IMR-90 (cell line): ENCODE data around the gene C16orf96. TPM values are rescaled to one million over a fixed set of nuclear protein-coding genes. Genes with fewer than 3 reads are reported as not detected.

Experiments
- ATAC-seq: fragments of 200-7000 bp; cut with Tn5 transposase; 2 replicates; pipeline ENCODE4 v1.9.1; 2020; ENCODE audit warnings: low read depth, mild to moderate bottlenecking, moderate library complexity
- BruUV-seq: library from RNA; stranded (reverse); fragments of 400-500 nt; replicated peaks from 2 replicates; lab custom pipeline; 2021; lab: Mats Ljungman, UMichigan
- CTCF ChIA-PET: fragments of 300-600 bp; formaldehyde crosslinking; extraction: SDS; loops from one replicate; lab custom pipeline; 2021; ENCODE audit warnings: antibody characterized with exemption; lab: Yijun Ruan, JAX
- POLR2A ChIA-PET: fragments of 300-600 bp; sonication (Branson Sonifier 250); formaldehyde crosslinking; loops from one replicate; lab custom pipeline; 2022; ENCODE audit warnings: antibody characterized with exemption; ENCODE audit not compliant: unreplicated experiment; lab: Charles Lee
- DNase-seq: peaks from one replicate; pipeline ENCODE4 v3.0.0; 2013
- H2AFZ ChIP-seq: replicated peaks from 2 replicates; pipeline ENCODE3; 2013; ENCODE audit warnings: low read length, mild to moderate bottlenecking; ENCODE audit not compliant: poor library complexity
- H2AK5ac ChIP-seq: 2 replicates; pipeline ENCODE4 v1.6.1; 2013; ENCODE audit warnings: low read depth, low read length, inconsistent platforms
- H2AK9ac ChIP-seq: replicated peaks from 2 replicates; pipeline ENCODE3; 2013; ENCODE audit warnings: mild to moderate bottlenecking, low read depth, low read length, moderate library complexity; ENCODE audit not compliant: poor library complexity
- H2BK120ac ChIP-seq: 2 replicates; pipeline ENCODE4 v1.6.1; 2013; ENCODE audit warnings: low read depth, low read length, inconsistent platforms
- H2BK15ac ChIP-seq: 3 replicates; pipeline ENCODE4 v1.6.1; 2013; ENCODE audit warnings: low read depth, low read length, inconsistent platforms
- H2BK20ac ChIP-seq: 2 replicates; pipeline ENCODE4 v1.6.1; 2013; ENCODE audit warnings: low read depth, mild to moderate bottlenecking, inconsistent platforms, low read length, moderate library complexity
- H2BK5ac ChIP-seq: 2 replicates; pipeline ENCODE4 v1.6.1; 2013; ENCODE audit warnings: mild to moderate bottlenecking, low read depth, low read length, inconsistent platforms; ENCODE audit not compliant: poor library complexity, severe bottlenecking
- H3K14ac ChIP-seq: replicated peaks from 2 replicates; pipeline ENCODE4 v1.6.1; 2013; ENCODE audit warnings: low read depth, low read length, inconsistent platforms
- H3K18ac ChIP-seq: 2 replicates; pipeline ENCODE4 v1.6.1; 2013; ENCODE audit warnings: low read depth, low read length, control low read depth
- H3K23ac ChIP-seq: 2 replicates; pipeline ENCODE4 v1.6.1; 2013; ENCODE audit warnings: low read depth, low read length, inconsistent platforms
- H3K27ac ChIP-seq: 2 replicates; pipeline ENCODE4 v1.5.1; 2013; ENCODE audit warnings: mild to moderate bottlenecking, control low read depth, low read length; ENCODE audit not compliant: insufficient read depth
- H3K27me3 ChIP-seq: 2 replicates; pipeline ENCODE4 v1.6.1; 2013; ENCODE audit warnings: low read length; ENCODE audit not compliant: control insufficient read depth, insufficient read depth
- H3K36me3 ChIP-seq: 2 replicates; pipeline ENCODE4 v1.6.1; 2013; ENCODE audit warnings: low read length, mixed read lengths; ENCODE audit not compliant: control insufficient read depth, insufficient read depth
- H3K4ac ChIP-seq: 2 replicates; pipeline ENCODE4 v1.6.1; 2013; ENCODE audit warnings: low read depth, low read length, inconsistent platforms
- H3K4me1 ChIP-seq: 2 replicates; pipeline ENCODE4 v1.6.1; 2013; ENCODE audit warnings: low read length, mixed read lengths; ENCODE audit not compliant: control insufficient read depth, insufficient read depth
- H3K4me2 ChIP-seq: 2 replicates; pipeline ENCODE4 v1.6.1; 2013; ENCODE audit warnings: low read depth, mild to moderate bottlenecking, control low read depth, low read length, moderate library complexity
- H3K4me3 ChIP-seq: 2 replicates; pipeline ENCODE4 v1.5.1; 2013; ENCODE audit warnings: low read depth, mild to moderate bottlenecking, control low read depth, low read length, moderate library complexity; ENCODE audit not compliant: insufficient read depth
- H3K56ac ChIP-seq: 2 replicates; pipeline ENCODE4 v1.6.1; 2013; ENCODE audit warnings: low read length, inconsistent platforms; ENCODE audit not compliant: insufficient read depth; ENCODE audit errors: extremely low read depth
- H3K79me1 ChIP-seq, 2 experiments: 2 replicates each; pipeline ENCODE4 v1.6.1; 2013; ENCODE audit warnings: low read length in 2 of 2, inconsistent platforms in 1 of 2, low read depth in 1 of 2
- H3K9ac ChIP-seq: 2 replicates; pipeline ENCODE4 v1.6.1; 2013; ENCODE audit warnings: low read depth, low read length, control low read depth
- H3K9me1 ChIP-seq: 2 replicates; pipeline ENCODE4 v1.6.1; 2013; ENCODE audit warnings: low read length, inconsistent platforms; ENCODE audit not compliant: insufficient read depth
- H3K9me3 ChIP-seq: 2 replicates; pipeline ENCODE4 v1.6.1; 2013; ENCODE audit warnings: low read length; ENCODE audit not compliant: control insufficient read depth, insufficient read depth
- H4K20me1 ChIP-seq: 2 replicates; pipeline ENCODE4 v1.6.1; 2013; ENCODE audit warnings: low read length, inconsistent platforms; ENCODE audit not compliant: insufficient read depth
- H4K5ac ChIP-seq: 2 replicates; pipeline ENCODE4 v1.6.1; 2013; ENCODE audit warnings: mild to moderate bottlenecking, low read depth, low read length, control low read depth
- H4K8ac ChIP-seq, 2 experiments: 2 replicates each; pipeline ENCODE4 v1.6.1; 2013; ENCODE audit warnings: low read depth in 2 of 2, low read length in 2 of 2, control low read depth in 1 of 2, inconsistent platforms in 1 of 2
- H4K91ac ChIP-seq: 2 replicates; pipeline ENCODE4 v1.6.1; 2013; ENCODE audit warnings: low read depth, low read length, inconsistent platforms; ENCODE audit not compliant: insufficient read depth
- CHD1 ChIP-seq: IDR thresholded peaks from 2 replicates; pipeline ENCODE4 v1.6.1; 2012; ENCODE audit warnings: low read depth, low read length, improper control_type of control experiment
- MAZ ChIP-seq: IDR thresholded peaks from 2 replicates; pipeline ENCODE4 v1.6.1; 2012; ENCODE audit warnings: low read depth, mild to moderate bottlenecking, low read length, improper control_type of control experiment, moderate library complexity, borderline replicate concordance
- POLR2A ChIP-seq: IDR thresholded peaks from 2 replicates; pipeline ENCODE4 v1.6.1; 2012; ENCODE audit warnings: mild to moderate bottlenecking, low read depth, low read length
- RCOR1 ChIP-seq: IDR thresholded peaks from 2 replicates; pipeline ENCODE4 v1.6.1; 2012; ENCODE audit warnings: mild to moderate bottlenecking, low read length, improper control_type of control experiment; ENCODE audit not compliant: insufficient replicate concordance
- SMC3 ChIP-seq: fragments of 150-350 bp; IDR thresholded peaks from 2 replicates; pipeline ENCODE4 v1.6.1; 2016; ENCODE audit warnings: low read depth, mild to moderate bottlenecking, antibody characterized with exemption, low read length, moderate library complexity
- WGBS, 2 experiments: methylation state at CpG; one replicate each; pipeline versions ENCODE4 v1.1.5 to v1.1.7; 2013; ENCODE audit warnings: missing lambda C conversion rate in 2 of 2; ENCODE audit not compliant: insufficient read length in 1 of 2; ENCODE audit errors: extremely low coverage in 2 of 2; 5-methylcytosine and 5-hydroxymethylcytosine counted together
- dilution Hi-C: fragments of 300-500 bp; cut with HindIII; formaldehyde crosslinking; loops from one replicate; pipeline ENCODE4 v1.14.3; 2018; ENCODE audit warnings: low sequenced_read_pairs; ENCODE audit not compliant: unreplicated experiment
- in situ Hi-C: fragments of 300-500 bp; cut with MboI; formaldehyde crosslinking; loops from 3 replicates; pipeline ENCODE4 v1.14.3; 2019; ENCODE audit warnings: low sequenced_read_pairs, inconsistent platforms, mixed read lengths
- intact Hi-C: fragments of 100-400 bp; cut with micrococcal nuclease; formaldehyde crosslinking; loops from 2 replicates; pipeline ENCODE4 v1.10.0; 2022
- polyA plus RNA-seq, 3 experiments: library from polyadenylated mRNA; depleted of rRNA; stranded (reverse); fragments of >200 nt; gene quantifications; 2 replicates each; pipeline ENCODE4 v1.2.3, GENCODE V29; 2012; ENCODE audit warnings: low replicate concordance in 1 of 3
- total RNA-seq: library from RNA; depleted of rRNA; stranded (reverse); fragments of >200 nt; gene quantifications from 2 replicates; pipeline ENCODE4 v1.2.3, GENCODE V29; 2012

The C16orf96 gene
- total and polyA plus RNA-seq, 2 of the 4 experiments (the other 2 are of a cell fraction): not detected

DNA sequence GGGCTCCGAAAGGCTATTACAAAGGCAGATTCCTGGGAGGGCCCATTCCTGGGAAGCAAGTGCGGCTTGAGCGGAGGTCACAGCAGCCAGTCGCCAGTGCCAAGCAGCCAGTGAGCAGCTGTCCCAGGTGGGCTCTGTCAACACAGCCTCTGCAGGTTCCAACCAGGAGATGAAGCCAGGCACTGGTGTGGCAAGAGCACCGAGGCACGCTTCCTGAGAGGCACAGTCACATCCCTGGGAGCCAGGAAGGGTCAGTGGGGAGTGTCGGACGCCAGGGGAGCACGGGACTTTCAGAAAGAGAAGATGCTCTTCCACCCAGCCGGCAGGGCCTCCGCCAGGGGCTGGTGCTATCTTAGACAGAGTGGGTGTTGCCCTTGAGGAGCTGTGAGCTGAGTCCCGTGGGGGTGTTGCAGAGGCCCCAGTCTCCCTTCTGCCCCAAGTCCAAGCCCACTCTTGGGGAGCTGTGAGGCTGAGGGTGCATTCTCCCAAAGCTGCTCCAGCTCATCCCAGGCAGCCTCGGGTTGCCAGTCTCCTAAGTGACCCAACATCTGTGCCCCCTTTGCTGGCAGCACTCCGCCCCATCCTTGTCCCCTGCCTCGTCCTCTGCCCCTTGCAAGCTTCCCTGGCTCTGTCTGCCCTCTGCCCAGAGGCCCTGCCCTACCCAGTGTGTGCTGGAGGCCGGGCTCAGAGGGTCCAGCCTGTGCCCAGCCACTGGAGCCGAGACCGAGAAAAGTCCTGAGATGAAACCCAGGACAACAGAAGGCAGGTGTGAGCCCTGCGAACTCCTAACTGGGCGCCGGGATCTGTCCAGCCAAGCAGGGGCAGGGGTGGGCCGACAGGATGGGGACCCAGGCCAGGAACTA is 51.9 kb downstream of the C16orf96 start (continued):
- TF ChIP-seq MAZ: no peak

- 33% methylated on average over 1 of the region's 8 CpGs; no CpG with 5 or more reads in 1 of the 2 experiments for WGBS, 2 experiments
- no peak overlapping the region for H2BK15ac ChIP-seq
- no peak overlapping the region for H2AK5ac ChIP-seq
- TF ChIP-seq SMC3 (no peak), CHD1 (no peak), RCOR1 (no peak), POLR2A (no peak)
- H4K5ac ChIP-seq: no peak overlapping the region
- no peak overlapping the region for H3K56ac ChIP-seq
- no peak overlapping the region for H3K14ac ChIP-seq
- no peak overlapping the region for H3K27ac ChIP-seq
- intact Hi-C loops (no loop called here), in situ Hi-C loops (no loop called here), dilution Hi-C loops (no loop called here)
- no peak overlapping the region for H3K18ac ChIP-seq
- ChIA-PET CTCF (no interaction called here), POLR2A (no interaction called here)
- no peak overlapping the region for H2AK9ac ChIP-seq
- H3K4ac ChIP-seq: no peak overlapping the region
- H4K8ac ChIP-seq: no peak overlapping the region
- no peak overlapping the region for H3K9ac ChIP-seq
- peaks cover 8% of the 10 kb centered on the region; the same call in 1 of the 2 replicates for H3K9me1 ChIP-seq
- H2BK20ac ChIP-seq: no peak overlapping the region
- H3K36me3 ChIP-seq: peaks cover 24% of the 10 kb centered on the region; the same call in 1 of the 2 replicates
- H3K4me2 ChIP-seq: no peak overlapping the region
- no peak overlapping the region for H3K4me3 ChIP-seq
- H2BK5ac ChIP-seq: no peak overlapping the region
- H3K79me1 ChIP-seq: peaks cover 13 to 54% of the 10 kb centered on the region in 2 experiments
- H3K4me1 ChIP-seq: peaks cover 21% of the 10 kb centered on the region
- H2AFZ ChIP-seq: no peak overlapping the region
- no peaks in the 10 kb centered on the region for H3K9me3 ChIP-seq
- no peak for ATAC-seq
- H2BK120ac ChIP-seq: no peak overlapping the region
- no peaks in the 10 kb centered on the region for H3K27me3 ChIP-seq
- no peak overlapping the region for H4K91ac ChIP-seq
- no peak for DNase-seq
- H4K20me1 ChIP-seq: peaks cover 55% of the 10 kb centered on the region
- no TSS peak for BruUV-seq
- H3K23ac ChIP-seq: no peak overlapping the region
Measured at GRCh38 chr16:4608704-4608980, 52.5 kb downstream of the C16orf96 start.
